ENCODE data around the gene ENTHD1. TPM values are rescaled to one million over a fixed set of nuclear protein-coding genes. Genes with fewer than 3 reads are reported as not detected.

Gene ENTHD1
- total and polyA plus RNA-seq, 2 donors (not counting 3 experiments of a cell fraction or from before 2014, with no cell fraction given) = not detected

- no peak overlapping the region for H3K9ac ChIP-seq (replicated peaks; ENCODE audit: extremely low read depth, insufficient read depth, low read length)
- H3K27ac ChIP-seq (ENCODE audit: insufficient read depth, low read depth, low read length) = no peak overlapping the region
- H3K79me2 ChIP-seq (ENCODE audit: control insufficient read depth, insufficient read depth, low read length) = no peaks in the 10 kb centered on the region
- no peak overlapping the region for H2AFZ ChIP-seq (ENCODE audit: low read depth, low read length)
- no peaks in the 10 kb centered on the region for H3K4me1 ChIP-seq (ENCODE audit: control insufficient read depth, extremely low read depth, insufficient read depth, low read length)
- no peaks in the 10 kb centered on the region for H3K36me3 ChIP-seq (ENCODE audit: control insufficient read depth in 2 of 2, extremely low read depth in 1 of 2, insufficient read depth in 2 of 2, low read length in 2 of 2)
- FAIRE-seq (no peak), DNase-seq (ENCODE audit: low read depth, low spot score) (no peak)
- dilution Hi-C loops (cut with MboI; ENCODE audit: extremely low pct_ligation_motif_present, low sequenced_read_pairs) (no loop called here), intact Hi-C loops (cut with micrococcal nuclease) (no loop called here)
- H4K20me1 ChIP-seq (replicated peaks; ENCODE audit: control insufficient read depth, extremely low read depth, insufficient read depth, low read length) = no peaks in the 10 kb centered on the region
- BruUV-seq (replicated peaks) = no TSS peak
- ChIA-PET CTCF (no interaction called here), POLR2A (no interaction called here)
- no peaks in the 10 kb centered on the region for H3K9me1 ChIP-seq (replicated peaks; ENCODE audit: control insufficient read depth, extremely low read depth, insufficient read depth, low read length)
- TF ChIP-seq POLR2A (IDR thresholded peaks at IDR 0.05; ENCODE audit: low read depth, low read length) = no peak
- TF ChIP-seq EZH2 (IDR thresholded peaks at IDR 0.05; ENCODE audit: borderline replicate concordance, low read depth, low read length, severe bottlenecking) = no peak
- no peak for TF ChIP-seq MYC (IDR thresholded peaks at IDR 0.05; ENCODE audit: low read depth, low read length)
- no peak for TF ChIP-seq JUN (IDR thresholded peaks at IDR 0.05; ENCODE audit: borderline replicate concordance, insufficient read depth, insufficient read length, low read depth)
- TF ChIP-seq MAX (IDR thresholded peaks at IDR 0.05; ENCODE audit: insufficient read depth, insufficient read length) = no peak
- TF ChIP-seq GATA2 (IDR thresholded peaks at IDR 0.05; ENCODE audit: insufficient read depth, insufficient read length, low read depth, low read length) = no peak
- no peaks in the 10 kb centered on the region for H3K9me3 ChIP-seq (replicated peaks; ENCODE audit: control insufficient read depth, insufficient read depth, low read length)
- H3K27me3 ChIP-seq (ENCODE audit: control insufficient read depth in 2 of 2, insufficient read depth in 2 of 2, low read length in 2 of 2) = no peaks in the 10 kb centered on the region
- H3K4me3 ChIP-seq (replicated peaks in 1 of 3; ENCODE audit: insufficient read depth in 1 of 3, low read depth in 1 of 3, low read length in 3 of 3) = no peak overlapping the region
- H3K4me2 ChIP-seq (ENCODE audit: insufficient read depth, low read length) = no peak overlapping the region
Measured at GRCh38 chr22:39729141-39729934, 164.2 kb downstream of the ENTHD1 start.

- TF ChIP-seq POLR2AphosphoS5 (IDR thresholded peaks at IDR 0.05; ENCODE audit: insufficient read depth, low read depth, low read length) = no peak
- TF ChIP-seq MAX (IDR thresholded peaks at IDR 0.05; ENCODE audit: insufficient read depth, insufficient read length) = no peak
- TF ChIP-seq POLR2A (IDR thresholded peaks at IDR 0.05; ENCODE audit: low read depth, low read length) = no peak
- TF ChIP-seq CTCF (IDR thresholded peaks at IDR 0.05; ENCODE audit: extremely low read depth in 1 of 2, insufficient read depth in 1 of 2, low read depth in 1 of 2, low read length in 2 of 2) = no peak
- no peak for TF ChIP-seq FOS (IDR thresholded peaks at IDR 0.05; ENCODE audit: borderline replicate concordance, insufficient read depth, low read length)
- no peak for TF ChIP-seq MYC (IDR thresholded peaks at IDR 0.05; ENCODE audit: low read depth, low read length)
- dilution Hi-C loops (cut with MboI; ENCODE audit: extremely low pct_ligation_motif_present, low sequenced_read_pairs) (no loop called here), intact Hi-C loops (cut with micrococcal nuclease) (no loop called here)
- H3K27me3 ChIP-seq (ENCODE audit: control insufficient read depth in 2 of 2, insufficient read depth in 2 of 2, low read length in 2 of 2) = no peaks in the 10 kb centered on the region
- no peaks in the 10 kb centered on the region for H4K20me1 ChIP-seq (replicated peaks; ENCODE audit: control insufficient read depth, extremely low read depth, insufficient read depth, low read length)
- DNase-seq (ENCODE audit: low read depth, low spot score) (no peak), FAIRE-seq (no peak)
- no peaks in the 10 kb centered on the region for H3K9me1 ChIP-seq (replicated peaks; ENCODE audit: control insufficient read depth, extremely low read depth, insufficient read depth, low read length)
- ChIA-PET CTCF (no interaction called here), POLR2A (no interaction called here)
- H3K79me2 ChIP-seq (ENCODE audit: control insufficient read depth, insufficient read depth, low read length) = no peaks in the 10 kb centered on the region
- no peaks in the 10 kb centered on the region for H3K36me3 ChIP-seq (ENCODE audit: control insufficient read depth in 2 of 2, extremely low read depth in 1 of 2, insufficient read depth in 2 of 2, low read length in 2 of 2)
- H3K9ac ChIP-seq (replicated peaks; ENCODE audit: extremely low read depth, insufficient read depth, low read length) = no peak overlapping the region
- H2AFZ ChIP-seq (ENCODE audit: low read depth, low read length) = no peak overlapping the region
- no TSS peak for BruUV-seq (replicated peaks)
- H3K4me3 ChIP-seq (replicated peaks in 1 of 3; ENCODE audit: insufficient read depth in 1 of 3, low read depth in 1 of 3, low read length in 3 of 3) = no peak overlapping the region
- H3K9me3 ChIP-seq (replicated peaks; ENCODE audit: control insufficient read depth, insufficient read depth, low read length) = no peaks in the 10 kb centered on the region
- H3K4me2 ChIP-seq (ENCODE audit: insufficient read depth, low read length) = no peak overlapping the region
- H3K27ac ChIP-seq (ENCODE audit: insufficient read depth, low read depth, low read length) = no peak overlapping the region
- H3K4me1 ChIP-seq (ENCODE audit: control insufficient read depth, extremely low read depth, insufficient read depth, low read length) = no peaks in the 10 kb centered on the region
Measured at GRCh38 chr22:39728236-39728860, 165.2 kb downstream of the ENTHD1 start.
